ENCODE results near the gene UBE2F.
"Not testable (repeated sequence)": the region's sequence is repeated elsewhere in the genome, so short reads cannot be mapped to it uniquely, and the experiment has no call there.

Gene UBE2F

DNA sequence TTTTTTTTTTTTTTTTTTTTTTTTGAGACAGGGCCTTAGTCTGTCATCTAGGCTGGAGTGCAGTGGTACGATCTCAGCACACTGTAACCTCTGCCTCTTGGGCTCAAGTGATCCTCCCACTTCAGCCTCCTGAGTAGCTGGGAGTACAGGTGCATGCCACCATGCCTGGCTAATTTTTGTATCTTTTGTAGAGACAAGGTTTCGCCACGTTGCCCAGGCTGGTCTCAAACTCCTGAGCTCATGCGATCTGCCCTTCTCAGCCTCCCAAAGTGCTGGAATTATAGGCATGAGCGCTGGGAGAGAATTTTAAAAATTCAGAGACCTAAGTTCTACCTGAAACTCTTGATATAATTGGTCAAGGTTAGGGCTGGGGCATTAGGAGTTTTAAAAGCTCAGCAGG, 14.8 kb downstream of the UBE2F start:
- DNase-seq = not testable (repeated sequence)

DNA sequence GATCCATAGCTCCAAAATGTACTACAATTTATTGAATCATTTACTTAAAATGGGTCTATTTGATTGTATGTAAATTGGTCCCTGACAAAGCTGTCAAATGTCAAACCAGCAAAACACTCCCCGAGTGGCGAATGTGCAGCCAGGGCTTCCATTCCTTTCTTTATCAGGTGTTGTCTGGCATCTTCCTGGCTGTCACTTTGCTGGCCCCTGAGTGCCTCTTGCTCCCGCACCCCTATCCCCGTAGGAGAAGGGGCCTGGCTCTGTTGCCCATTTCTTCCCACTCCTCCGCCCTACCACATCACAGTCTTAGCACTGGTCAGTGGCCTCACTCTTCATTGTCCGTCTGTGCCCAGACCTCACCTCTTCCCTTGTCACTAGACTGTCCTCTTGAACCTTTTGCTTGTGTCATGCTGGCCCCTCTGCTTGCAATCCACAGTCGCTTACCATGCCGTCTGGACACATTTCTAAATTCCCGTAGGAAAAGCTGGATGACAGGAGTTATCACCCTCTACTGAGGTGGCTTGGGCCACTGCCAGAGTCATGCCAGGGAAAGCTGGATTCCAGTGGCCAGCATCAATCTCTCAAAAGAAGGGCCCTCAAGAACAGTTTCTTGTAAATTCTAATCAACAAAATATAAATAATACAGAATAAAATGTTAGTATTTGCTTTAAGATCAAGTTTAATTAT, 15.4 kb downstream of the UBE2F start:
- DNase-seq = no peak

DNA sequence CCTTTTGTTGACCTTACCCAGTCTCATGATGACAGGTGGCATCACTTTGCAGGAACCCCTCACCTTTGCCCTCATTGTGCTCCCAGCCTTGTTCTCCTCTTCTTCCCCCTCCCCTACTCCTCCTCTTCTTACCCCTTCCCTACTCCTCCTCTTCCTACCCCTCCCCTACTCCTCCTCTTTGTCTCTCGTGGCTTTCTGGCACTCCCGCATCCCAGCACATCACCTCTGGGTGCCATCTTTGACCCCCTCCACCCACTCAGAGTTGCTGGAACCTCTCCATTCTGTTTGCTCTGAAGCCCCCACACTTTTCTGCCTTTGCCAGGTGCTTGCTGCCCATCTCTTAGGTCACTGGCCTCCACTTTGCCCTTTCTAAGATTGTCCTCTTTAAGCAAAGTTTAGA, 17.1 kb downstream of the UBE2F start:
- DNase-seq = no peak

DNA sequence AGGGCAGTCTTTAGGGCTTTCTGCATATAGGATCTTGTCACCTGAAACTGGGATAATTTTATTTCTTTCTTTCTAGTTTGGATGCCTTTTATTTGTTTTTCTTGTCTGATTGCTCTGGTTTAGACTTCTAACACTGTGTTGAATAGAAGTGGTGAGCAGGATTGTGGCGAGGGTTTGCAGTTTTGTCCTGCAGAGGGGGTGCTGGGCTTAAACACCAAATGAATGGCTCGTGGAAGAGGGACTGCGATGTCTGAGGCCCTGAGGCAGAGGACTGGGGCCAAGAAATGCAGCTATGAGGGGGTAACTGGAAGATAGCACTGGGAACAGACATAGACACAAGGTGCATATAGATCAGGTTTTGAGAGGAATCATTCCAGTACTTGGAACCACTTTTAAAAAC, 20.5 kb downstream of the UBE2F start:
- no peak for DNase-seq

DNA sequence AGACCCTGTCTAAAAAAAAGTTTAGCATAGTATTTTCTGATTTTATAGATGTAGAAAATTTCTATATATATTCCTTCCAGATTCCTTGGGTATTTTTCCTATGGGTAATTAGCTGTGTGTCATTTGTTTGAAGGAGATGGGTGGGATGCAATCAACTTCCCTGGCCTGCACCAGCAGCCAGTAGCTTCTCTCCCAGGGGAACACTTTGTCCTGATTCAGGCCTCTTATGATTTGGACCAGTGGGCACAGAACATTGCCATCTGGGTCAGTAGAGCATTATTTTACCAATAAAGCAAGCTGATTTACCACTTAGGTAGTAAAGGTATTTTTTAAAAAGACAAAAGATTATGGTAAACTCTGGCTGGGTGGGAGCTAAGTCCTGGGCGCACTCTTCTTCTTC, 26.9 kb downstream of the UBE2F start:
- no peak for DNase-seq

DNA sequence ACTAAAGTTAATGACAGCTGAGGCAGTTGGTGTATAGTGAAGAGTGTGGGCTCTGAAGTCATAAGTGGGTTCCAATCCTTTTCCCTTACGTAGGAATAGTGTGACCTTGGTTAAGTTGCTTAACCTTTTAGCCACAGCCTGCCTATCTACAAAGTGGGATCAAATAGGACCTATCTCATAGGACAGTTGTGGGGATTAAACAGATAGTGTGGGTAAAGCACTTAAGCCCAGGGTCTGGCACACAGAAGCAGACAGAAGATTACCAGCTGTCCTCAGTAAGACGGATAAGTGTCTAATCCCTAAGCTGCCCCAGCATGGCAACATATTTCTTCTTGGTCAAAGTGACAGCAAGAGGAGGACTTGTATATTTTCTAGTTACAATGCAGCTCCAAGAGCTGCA, 28.2 kb downstream of the UBE2F start:
- DNase-seq = no peak

DNA sequence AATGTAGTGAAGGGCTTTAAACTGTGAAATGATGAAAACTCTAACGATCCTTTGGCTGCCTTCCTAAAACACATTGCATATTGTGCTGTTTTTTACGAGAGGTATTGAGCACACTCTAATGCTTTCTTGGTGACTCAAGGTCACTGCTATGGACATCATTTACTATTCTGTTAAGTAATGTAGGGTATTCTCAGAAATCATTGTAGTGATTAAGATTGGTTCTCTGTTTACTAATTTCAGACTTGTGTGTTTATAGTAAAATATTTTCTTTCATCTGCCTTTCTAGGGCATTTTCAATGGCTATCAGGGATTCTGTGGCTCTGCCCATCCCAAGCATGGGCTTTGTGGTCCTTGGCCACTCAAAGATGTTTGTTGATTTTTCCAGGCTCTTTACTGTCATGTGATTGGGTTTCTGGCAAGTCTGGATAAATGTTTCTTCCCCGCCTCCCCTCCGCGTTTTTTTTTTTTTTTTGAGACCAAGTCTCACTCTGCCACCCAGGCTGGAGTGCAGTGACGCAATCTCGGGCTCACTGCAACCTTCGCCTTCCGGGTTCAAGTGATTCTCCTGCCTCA, 29.3 kb downstream of the UBE2F start:
- DNase-seq = no peak

DNA sequence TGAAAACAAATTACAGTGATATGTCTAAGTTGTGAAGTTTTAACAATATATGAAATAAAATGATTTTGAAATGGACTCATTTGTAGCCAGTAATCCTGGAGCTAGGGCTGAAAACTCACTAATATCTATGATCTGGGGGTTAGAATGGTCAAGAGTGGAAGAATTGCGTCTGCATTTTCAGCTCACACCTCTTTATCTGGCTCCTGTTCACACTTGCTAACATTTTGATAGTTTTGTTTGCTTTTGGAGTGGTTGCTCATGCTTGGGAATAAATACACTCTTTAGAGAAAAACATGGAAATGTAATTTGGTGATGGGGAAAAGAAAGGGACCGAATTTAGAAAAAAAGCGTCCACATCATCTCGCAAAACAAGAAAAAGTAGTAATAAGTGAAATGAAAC, 30.7 kb downstream of the UBE2F start:
- DNase-seq = no peak

DNA sequence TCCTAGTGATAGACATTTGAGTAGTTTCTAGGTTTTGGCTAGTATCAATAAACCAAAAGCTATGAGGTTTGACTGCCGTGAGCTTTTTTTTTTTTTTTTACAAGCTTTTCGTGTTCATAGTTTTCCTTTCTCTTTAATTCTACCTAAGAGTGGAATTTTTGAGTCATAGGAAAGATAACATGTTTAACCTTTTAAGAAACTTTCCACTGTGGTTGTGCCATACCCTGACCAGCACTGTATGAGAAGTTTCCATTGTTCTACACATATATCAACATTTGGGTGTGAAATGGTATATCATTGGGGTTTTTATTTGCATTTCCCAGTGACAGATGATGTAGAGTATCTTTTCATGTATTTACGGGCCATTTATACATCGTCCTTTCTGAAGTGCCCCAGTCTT, 31.7 kb downstream of the UBE2F start:
- DNase-seq = no peak

DNA sequence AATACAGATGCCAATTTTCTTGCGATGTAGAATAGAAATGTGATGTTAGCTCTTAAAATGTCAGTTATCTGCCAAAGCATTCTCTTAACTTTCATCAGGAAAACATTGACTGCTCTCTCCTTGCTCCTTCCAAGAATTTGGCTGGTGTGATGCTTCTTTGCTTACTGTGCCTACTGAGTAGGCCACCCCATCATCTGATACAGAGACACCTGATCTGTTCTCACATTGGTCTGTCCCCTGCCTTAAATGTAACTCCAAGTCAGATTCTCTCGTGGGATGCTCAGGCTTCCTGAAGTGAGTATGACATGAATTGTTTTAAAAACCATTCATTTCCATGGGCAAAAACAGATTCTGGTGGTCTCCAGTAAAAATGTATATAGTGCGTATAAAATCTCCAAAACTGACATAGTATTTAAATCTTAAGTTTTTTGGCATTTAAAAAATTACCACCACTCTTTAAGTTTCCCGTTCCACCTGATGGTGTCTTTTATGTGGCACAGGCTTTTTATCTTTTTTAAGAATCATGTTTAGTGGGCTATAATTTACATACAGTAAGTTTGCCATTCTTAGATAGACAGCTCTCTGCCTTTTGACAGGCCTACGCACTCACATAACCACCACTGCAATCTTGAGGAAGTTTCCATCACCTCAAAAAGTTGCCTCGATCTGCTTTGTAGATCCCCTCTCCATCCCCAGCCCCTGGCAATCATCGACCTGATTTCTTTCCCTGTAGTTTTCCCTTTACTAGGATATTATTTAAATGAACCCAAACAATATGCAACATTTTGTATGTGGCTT, 36.6 kb downstream of the UBE2F start:
- DNase-seq = no peak

DNA sequence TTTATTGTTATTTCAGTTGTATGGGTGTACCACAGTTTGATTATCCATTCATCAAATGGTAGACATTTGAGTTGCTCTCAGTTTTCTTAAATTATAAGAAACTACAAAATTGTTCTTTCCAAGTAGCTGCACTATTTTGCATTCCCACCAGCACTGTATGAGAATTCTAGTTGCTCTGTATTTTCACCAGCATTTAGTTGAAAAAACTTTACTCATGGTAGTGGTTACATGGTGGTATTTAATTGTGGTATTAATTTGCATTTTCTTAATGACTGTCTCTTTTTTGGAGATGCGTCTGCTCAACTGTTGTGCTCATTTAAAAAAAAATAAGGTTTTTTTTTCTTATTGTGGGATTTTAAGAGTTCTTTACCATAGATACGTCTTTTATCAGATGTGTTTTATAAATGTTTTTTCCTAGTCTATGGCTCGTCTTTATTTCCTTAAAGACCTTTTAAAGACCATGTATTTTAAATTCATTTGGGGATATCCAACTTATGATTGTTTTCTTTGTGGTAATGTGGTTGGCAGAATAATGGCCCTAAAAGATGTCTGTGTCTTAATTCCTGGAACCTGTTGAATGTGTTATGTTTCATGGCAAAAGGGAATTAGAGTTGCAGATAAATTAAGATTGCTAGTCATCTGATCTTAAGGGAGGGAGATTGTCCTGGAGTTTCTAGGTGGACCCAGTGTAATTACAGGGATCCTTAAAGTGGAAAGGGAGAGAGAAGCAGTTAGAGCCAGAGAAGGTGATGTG, 37.4 kb downstream of the UBE2F start:
- DNase-seq = no peak

DNA sequence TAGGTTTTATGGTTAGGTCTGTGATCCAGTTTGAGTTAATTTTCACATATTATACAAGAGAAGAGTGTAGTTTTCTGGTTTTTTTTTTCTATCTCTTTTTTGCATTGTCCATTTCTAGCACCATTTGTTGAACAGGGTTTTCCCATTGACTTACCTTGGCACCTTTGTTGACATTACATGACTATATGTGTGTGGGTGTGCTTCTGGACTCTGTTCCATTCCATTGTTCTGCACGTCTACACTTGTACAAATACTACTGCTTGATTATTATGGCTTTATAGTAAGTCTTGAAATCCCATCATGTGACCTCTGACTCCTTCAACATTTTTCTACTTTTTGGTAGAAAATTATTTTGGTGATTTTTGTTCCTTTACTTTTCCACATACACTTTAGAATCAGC, 38.7 kb downstream of the UBE2F start:
- DNase-seq = no peak

DNA sequence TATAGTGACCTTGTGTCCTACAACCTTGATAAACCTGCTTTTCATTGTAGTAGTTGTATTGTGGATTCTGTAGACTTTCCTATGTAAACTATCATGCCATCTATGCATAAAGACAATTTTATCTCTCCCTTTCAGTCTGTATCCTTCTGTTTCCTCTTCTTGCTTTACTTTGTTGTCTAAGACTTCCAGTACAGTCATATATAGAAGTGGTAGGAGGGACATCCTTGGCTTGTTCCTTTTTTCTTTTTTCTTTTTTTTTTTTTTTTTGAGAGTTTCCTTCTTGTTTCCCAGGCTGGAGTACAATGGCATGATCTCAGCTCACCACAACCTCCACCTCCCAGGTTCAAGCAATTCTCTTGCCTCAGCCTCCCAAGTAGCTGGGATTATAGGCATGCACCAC, 39.7 kb downstream of the UBE2F start:
- DNase-seq = no peak

DNA sequence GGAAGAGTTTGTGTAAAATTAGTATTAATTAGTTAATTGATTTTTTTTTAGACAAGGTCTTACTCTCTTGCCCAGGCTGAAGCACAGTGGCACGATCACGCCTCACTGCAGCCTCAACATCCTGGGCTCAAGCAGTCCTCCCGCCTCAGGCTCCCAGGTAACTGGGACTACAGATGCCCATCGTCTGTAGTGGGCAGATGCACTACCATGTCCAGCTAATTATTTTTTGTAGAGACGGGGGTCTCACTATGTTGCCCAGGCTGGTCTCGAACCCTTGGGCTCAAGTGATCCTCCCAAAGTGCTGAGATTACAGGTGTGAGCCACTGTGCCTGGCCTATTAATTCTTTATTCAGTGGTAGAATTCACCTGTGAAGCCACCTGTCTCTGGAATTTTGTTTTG, 41.1 kb downstream of the UBE2F start:
- DNase-seq = no peak

DNA sequence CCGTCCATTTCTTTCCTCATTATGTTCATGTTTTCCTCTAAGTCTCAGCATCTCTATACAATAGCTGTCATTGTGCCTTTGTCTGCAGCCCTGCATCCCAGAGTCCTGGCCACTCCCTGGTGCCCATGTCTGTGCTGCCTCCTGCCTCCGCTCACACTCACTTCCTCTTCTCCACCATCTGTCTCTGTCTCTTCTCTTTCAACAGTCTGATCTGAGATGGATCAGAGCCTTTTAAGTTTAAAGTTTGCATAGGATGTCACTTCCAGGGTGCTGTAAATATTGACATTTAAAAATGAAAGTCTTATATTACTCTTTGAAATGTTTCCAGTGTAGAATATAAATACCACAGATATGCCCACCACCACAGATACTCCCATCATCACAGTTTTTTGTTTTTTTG, 42.7 kb downstream of the UBE2F start:
- no peak for DNase-seq

DNA sequence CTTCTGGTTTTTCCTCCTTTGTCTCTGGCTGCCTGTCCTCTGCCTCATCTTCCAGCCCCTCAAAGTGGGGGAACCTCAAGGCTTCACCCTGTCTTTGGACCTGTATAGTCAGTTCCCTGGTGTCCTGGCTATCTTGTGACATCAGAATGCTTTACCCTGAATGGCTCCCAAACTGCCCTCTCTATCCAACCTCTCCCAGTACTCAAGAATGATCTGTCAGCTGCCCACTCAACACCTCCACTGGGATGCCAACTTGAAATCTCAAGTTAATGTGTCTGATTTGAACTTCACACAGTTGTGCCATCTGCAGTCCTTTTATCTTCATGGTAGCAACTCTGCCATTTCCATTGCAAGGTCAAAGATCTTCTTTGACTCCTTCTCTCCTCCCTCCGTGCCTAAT, 43.8 kb downstream of the UBE2F start:
- no peak for DNase-seq

DNA sequence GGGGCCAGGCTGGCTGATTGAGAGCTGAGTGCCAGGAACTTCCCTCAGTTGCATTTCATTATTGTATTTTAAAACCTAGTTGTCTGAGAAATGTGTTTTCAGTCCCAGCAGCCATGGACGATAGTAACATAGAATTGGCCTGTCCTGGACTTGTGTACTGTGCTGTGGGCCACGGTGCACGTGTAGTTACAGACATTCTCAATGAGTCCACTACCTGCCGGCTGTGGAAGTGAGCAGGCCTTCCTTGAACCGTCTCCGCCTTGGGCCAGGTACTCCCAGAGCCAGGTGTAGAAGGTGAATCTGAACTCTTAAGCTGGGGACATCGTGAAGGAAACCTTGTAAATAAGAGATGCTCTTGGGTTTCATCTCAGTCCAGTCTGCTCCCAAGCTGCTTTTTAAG, 47.0 kb downstream of the UBE2F start:
- no peak for DNase-seq

DNA sequence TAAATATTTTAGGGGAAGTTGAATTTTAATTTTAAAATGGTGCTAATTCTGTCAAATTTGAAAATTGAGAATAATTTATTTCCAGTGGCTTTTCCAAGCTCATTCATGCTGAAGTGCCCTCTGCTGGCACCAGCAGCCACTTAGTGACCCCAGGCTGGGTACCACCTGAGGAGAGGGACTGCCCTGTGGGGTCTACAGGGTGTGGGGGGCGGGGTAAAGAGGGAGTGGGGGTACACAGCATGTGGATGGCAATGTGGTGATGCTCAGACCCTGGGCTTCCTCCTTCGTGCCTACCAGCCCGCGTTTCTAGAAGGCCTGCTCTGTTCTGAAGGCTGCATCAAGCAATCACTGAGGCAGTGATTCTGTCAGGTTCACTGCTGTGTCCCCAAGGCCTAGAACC, 48.9 kb downstream of the UBE2F start:
- no peak for DNase-seq

DNA sequence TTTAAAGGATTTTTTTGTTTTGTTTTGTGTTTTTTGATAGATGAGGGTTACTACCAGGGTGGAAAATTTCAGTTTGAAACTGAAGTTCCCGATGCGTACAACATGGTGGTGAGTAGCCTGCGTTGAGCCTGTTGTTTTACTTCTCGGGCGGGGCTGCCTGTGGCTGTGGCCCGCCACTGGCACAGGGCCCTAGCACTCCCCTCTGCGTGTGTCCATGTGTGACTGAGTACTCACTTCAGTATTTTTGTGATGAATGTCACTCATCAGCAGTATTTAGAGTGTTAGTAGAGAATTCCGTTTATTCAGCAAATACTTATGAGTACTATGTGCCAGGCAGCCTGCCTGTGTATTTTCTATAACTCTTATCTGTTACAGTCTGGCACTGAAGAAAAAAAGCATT, 49.7 kb downstream of the UBE2F start:
- no peak for DNase-seq

DNA sequence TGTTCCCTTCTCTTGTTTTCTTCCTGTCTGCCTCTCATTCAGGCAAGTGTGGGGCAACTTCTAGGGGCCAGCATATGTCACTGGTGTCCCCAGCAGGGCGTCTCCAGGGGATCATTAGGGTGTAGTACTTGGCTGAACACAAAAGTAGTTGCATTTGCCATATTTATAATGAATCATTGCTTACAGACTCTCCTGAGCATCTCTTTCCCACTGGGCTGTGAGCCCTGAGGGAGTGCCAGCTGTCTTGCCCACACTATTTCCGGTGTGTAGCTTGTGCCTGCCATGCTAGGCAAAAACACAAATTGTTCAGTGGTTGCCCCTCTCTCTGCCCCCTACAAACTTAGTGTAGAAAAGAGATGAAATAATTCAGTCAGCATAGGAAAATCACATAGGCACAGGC, 53.1 kb downstream of the UBE2F start:
- DNase-seq = no peak

DNA sequence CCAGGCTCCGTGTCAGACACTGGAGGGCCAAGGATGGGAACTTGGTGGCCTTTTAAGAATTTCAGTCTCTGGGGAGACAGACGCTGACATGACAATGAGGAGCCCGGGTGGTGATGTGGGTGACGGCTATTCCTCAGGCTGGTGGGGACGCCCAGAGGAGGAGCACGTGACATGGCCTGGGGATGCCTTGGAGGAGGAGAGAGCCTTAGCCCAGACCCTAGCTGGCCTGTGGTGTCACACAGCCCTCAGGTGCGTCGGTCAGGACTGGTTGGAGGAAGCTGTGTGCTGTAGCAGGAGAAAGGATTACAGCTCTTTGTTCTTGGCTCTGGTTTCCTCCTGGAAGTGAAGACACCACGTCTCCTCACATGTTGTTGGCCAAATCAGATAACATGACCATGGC, 54.0 kb downstream of the UBE2F start:
- DNase-seq = no peak

DNA sequence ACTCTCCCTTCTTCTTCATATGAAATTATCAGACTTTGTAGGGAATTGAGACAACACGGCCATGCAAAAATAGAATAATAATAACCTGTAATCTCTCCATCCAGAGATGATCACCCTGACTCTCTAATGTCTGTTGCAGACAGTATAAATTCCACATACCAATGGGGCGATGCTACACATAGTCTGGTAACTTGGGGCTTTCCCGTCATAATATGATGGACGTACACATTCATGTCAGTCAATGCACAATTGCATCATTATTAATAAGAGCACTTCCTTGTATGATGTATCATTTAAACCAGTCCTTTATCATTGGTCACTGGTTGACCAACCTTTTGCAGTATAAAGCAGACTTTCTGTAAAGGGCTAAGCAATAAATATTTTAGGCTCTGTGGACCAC, 54.5 kb downstream of the UBE2F start:
- no peak for DNase-seq

DNA sequence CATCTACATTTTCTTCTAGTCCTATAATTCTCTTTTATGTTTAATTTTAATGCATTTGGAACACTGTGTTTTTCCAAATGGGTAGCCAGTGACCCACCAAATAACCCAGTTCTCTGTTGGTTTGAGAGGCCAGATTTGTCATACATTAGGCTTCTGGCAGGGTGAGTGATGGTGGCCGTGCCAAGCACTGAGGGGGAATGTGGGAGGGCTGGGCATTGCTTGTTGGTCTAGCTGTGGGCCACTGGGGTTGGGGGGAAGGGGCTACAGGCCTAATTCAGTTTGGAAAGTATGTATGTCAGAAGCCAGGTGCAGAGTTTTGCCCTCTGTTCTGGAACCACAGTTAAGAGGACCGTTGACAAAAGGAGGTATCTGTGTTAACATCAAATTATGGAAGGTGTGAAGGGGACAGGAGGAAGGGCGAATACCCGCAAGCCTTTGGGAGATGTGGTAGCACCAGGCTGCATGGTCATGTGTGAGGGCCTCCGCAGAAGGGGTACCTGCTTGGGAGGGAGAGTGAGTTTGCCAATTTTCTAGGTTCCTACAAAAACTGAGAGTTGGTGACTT, 55.9 kb downstream of the UBE2F start:
- DNase-seq = no peak
